ENCODE results near the gene HSFX2. TPM values are rescaled to one million over a fixed set of nuclear protein-coding genes. Genes with fewer than 3 reads are reported as not detected.
"Not testable (repeated sequence)": the region's sequence is repeated elsewhere in the genome, so short reads cannot be mapped to it uniquely, and the experiment has no call there.

Gene HSFX2, protein sequence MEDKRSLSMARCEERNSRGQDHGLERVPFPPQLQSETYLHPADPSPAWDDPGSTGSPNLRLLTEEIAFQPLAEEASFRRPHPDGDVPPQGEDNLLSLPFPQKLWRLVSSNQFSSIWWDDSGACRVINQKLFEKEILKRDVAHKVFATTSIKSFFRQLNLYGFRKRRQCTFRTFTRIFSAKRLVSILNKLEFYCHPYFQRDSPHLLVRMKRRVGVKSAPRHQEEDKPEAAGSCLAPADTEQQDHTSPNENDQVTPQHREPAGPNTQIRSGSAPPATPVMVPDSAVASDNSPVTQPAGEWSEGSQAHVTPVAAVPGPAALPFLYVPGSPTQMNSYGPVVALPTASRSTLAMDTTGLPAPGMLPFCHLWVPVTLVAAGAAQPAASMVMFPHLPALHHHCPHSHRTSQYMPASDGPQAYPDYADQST
- under 1 TPM in 3 of 6 donors, not detected in 3; 0.16 to 0.31 (median 0.17) TPM for total RNA-seq
- 1 to 10 TPM in 1 of 2 donors, under 1 TPM in 1; 0.77 to 1.3 TPM for polyA plus RNA-seq

DNA sequence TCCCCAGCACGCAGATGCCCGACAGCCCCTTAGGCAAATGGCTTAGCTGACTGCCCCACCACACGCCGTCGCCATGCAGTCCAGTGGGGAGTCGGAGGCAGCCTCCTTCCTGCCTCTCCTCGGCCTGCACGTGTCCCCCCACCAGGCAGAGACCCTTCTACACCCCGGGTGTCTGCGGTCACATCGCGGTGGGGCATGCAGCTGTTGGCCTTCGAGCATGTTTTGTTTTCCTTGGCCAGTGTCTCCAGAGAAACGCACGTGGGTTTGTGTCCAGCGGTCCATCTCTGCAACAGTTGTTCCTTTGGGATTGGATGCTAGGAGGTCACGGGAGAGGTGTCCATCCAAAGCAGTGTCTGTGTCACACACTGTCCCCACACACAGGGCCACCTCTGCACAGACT is at the start of gene HSFX2:
HSFX2 (minus strand) TSS at position 101 of the 400 bp plus-strand sequence. CDS start 614 bp downstream, outside the sequence.
- FAIRE-seq; H3K27ac ChIP-seq; ATAC-seq; intact Hi-C loops (cut with DNase I); DNase-seq; H3K36me3 ChIP-seq; H3K4me1 ChIP-seq; H3K4me3 ChIP-seq; H3K27me3 ChIP-seq; H3K9me3 ChIP-seq: not testable (repeated sequence)
- WGBS, 2 donors = no CpG with 5 or more reads among the region's 17 CpGs

DNA sequence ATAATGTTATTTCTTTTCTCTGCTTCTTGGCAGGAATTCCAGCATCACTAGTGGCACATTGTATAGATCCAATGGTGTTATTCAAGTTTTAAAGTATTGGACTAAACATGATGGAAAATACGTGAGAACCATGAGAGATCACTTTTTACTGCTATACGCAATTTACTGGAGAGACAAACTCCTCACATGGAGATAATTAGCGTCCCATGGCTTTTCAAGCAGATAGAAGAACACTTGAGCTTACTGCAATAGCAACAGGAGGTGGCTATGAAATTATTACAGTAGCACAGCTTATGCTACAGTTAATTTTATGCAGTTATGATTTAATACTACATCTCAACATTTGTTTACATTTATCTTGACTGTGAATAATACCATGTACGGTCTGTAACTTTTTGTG is 48.4 kb upstream of the HSFX2 start:
- Histone ChIP-seq H3K27me3 (peaks cover 0 to 20% (median 2%) of the 10 kb centered on the region in 4 donors), H3K4me1 (no peaks in the 10 kb centered on the region), H3K27ac (no peak overlapping the region), H3K36me3 (no peaks in the 10 kb centered on the region), H3K4me3 (no peak overlapping the region), H3K9me3 (no peaks in the 10 kb centered on the region)
- intact Hi-C loops (cut with DNase I) = no loop called here
- 67 to 74% methylated on average over 4 of the region's 4 CpGs for WGBS, 2 donors
- ATAC-seq (no peak), FAIRE-seq (peak; percentile 47), DNase-seq (no peak)
- TF ChIP-seq, protein P1, sequence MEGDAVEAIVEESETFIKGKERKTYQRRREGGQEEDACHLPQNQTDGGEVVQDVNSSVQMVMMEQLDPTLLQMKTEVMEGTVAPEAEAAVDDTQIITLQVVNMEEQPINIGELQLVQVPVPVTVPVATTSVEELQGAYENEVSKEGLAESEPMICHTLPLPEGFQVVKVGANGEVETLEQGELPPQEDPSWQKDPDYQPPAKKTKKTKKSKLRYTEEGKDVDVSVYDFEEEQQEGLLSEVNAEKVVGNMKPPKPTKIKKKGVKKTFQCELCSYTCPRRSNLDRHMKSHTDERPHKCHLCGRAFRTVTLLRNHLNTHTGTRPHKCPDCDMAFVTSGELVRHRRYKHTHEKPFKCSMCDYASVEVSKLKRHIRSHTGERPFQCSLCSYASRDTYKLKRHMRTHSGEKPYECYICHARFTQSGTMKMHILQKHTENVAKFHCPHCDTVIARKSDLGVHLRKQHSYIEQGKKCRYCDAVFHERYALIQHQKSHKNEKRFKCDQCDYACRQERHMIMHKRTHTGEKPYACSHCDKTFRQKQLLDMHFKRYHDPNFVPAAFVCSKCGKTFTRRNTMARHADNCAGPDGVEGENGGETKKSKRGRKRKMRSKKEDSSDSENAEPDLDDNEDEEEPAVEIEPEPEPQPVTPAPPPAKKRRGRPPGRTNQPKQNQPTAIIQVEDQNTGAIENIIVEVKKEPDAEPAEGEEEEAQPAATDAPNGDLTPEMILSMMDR (IDR thresholded peaks at IDR 0.05) = no peak

DNA sequence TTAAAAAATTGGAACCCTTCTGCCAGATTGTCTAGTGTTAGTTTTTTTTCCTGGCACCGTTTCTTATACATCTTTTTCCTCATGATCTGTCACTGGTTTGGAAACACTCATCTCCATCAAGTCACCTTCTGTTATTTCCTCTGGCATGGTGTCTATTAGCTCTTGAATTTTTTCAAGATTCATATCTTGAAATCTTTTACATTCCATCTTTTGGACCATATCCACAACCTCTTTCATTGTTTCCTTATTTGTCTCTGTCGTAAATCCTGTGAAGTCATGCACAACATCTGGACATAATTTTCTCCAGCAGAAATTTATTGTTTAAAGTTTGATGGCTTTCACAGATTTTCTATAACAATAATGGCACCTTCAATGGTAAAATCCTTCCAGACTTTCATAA is 46.7 kb upstream of the HSFX2 start:
- FAIRE-seq (no peak), ATAC-seq (no peak)
- 57 to 66% methylated on average over 2 of the region's 2 CpGs for WGBS, 2 donors

DNA sequence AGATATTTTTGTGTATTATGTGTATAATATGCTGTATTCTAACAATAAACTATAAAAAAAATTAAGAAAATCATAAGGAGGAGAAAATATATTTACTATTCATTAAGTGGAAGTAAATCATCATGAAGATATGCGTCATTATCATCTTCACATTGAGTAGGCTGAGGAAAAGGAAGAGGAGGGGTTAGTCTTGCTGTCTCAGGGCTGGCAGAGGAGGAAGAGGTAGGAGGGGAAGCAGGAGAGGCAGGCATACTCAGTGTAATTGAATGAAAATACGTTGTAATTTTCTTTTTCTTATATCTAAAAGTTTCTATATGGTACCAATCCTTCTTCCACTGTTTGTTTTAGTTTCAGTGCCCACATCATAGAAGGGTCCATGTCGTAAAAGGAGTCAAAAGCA is 46.3 kb upstream of the HSFX2 start:
- DNase-seq = no peak
- no peaks in the 10 kb centered on the region for H3K9me3 ChIP-seq
- intact Hi-C loops (cut with DNase I) = no loop called here
- H3K27me3 ChIP-seq = peaks cover 0 to 20% (median 2%) of the 10 kb centered on the region in 4 donors
- no peak overlapping the region for H3K4me3 ChIP-seq
- TF ChIP-seq, protein P1 (IDR thresholded peaks at IDR 0.05) = no peak
- no peaks in the 10 kb centered on the region for H3K4me1 ChIP-seq
- no peak overlapping the region for H3K27ac ChIP-seq
- no peak for ATAC-seq
- no peaks in the 10 kb centered on the region for H3K36me3 ChIP-seq
- FAIRE-seq = no peak
- WGBS, 2 donors = 45 to 53% methylated on average over 3 of the region's 3 CpGs

More for the DNA sequence above, 46.7 kb upstream of the HSFX2 start:
- Histone ChIP-seq H3K4me1 (no peaks in the 10 kb centered on the region), H3K27ac (no peak overlapping the region), H3K27me3 (peaks cover 0 to 20% (median 2%) of the 10 kb centered on the region in 4 donors), H3K36me3 (no peaks in the 10 kb centered on the region), H3K9me3 (no peaks in the 10 kb centered on the region), H3K4me3 (no peak overlapping the region)
- TF ChIP-seq, protein P1 (IDR thresholded peaks at IDR 0.05) = no peak
- no peak for DNase-seq
- intact Hi-C loops (cut with DNase I) = no loop called here

DNA sequence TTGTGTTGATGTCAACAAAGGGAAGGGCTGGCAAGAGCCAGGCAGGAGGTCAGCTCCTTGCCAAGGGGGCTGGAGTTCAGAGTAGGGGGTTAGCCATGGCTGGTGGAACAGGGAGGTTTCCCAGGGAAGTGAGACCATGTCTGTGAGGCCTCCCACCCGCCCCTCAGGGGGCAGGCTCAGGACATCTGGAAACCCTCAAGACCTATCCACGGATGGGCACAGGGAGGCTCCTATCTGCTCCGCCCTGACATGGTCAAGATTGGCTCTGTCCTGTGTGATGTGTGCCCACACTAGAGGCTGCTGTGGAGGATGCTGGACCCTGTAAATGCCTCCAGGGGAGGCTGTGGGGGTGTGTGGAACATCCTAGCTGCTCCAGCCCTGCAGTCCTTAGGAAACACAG is 44.5 kb upstream of the HSFX2 start:
- TF ChIP-seq, protein P1 (IDR thresholded peaks at IDR 0.05) = no peak
- FAIRE-seq = no peak
- H3K4me1 ChIP-seq = no peaks in the 10 kb centered on the region
- DNase-seq = peak in 1 of 6 donors; percentile 28
- no peak for ATAC-seq
- H3K27ac ChIP-seq = no peak overlapping the region
- no peak overlapping the region for H3K4me3 ChIP-seq
- H3K27me3 ChIP-seq = peaks cover 0 to 20% (median 2%) of the 10 kb centered on the region in 4 donors
- no peaks in the 10 kb centered on the region for H3K36me3 ChIP-seq
- H3K9me3 ChIP-seq = no peaks in the 10 kb centered on the region
- intact Hi-C loops (cut with DNase I) = no loop called here
- 79 to 82% methylated on average over 3 of the region's 3 CpGs for WGBS, 2 donors
